HUDEP-2 (cell line): Measurements from ENCODE around the gene CCDC149.

Experiments
- DNase-seq, 76 experiments: peaks; one replicate each; lab custom pipeline; 2025; ENCODE audit not compliant: unreplicated experiment in 76 of 76; lab: John Stamatoyannopoulos, UW

The CCDC149 gene

DNA sequence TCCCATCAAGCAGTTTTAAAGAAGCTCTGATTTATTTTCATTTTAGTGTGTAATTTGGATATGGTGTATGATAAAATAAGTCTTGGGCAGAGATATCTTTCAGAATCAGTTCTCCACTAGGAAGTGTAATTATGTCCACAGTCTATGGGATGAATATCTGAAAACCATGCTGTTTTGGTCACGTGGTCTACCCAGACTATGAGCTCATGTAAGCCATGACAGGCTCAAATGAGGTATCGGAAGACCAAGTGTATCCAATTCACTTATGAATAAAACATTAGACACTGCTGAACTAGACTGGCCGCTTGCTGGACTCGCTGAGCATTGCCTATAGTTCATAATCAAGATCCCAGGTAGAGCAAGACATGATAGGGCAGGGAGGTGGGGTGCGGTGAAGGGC is 66.9 kb downstream of the CCDC149 start:
- DNase-seq = no peak

DNA sequence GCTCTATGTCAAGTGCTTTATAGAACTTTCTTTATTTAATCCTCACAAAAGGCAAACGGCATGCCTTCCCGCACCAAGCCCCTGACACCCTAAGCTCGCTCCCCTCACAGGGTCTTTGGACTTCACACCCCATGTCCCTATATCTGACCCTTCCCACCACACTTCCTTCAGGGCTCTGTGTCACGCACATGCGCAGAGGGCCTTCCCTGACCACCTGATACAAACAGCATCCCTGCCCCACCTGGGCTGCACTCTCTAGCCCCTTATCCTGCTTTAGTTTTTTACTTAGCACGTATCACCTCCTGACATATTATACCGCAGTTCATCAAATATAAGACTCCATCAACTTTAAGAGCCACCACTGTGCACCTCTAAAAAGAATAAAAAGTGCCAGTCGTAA is 67.7 kb downstream of the CCDC149 start:
- DNase-seq = no peak

GRCh38 chr4:24843096-24843495 is 69.7 kb downstream of the CCDC149 start:
- no peak for DNase-seq

DNA sequence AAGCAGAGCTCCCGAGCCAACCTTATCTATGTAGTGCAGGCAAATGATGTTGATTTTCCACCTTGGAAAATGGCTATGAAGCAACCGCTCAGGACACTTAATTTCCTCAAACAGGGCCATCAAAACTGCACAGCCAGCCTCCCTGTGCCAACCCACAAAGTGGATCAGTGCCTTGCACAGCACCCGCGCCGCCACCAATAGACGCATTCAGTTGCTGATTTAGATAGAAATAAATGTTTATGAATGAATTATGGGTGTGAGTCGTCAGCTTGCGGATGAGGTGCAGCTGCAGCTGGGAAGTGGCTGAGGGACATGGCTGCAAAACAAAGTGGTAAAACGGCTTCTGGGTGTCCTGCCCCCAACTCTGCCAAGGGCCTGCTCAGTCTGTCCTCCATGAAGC is 70.5 kb downstream of the CCDC149 start:
- DNase-seq = no peak

GRCh38 chr4:24840826-24841543 is 71.9 kb downstream of the CCDC149 start:
- DNase-seq = no peak

- DNase-seq = no peak
Observed at GRCh38 chr4:24840362-24840761, 72.5 kb downstream of the CCDC149 start.

DNA sequence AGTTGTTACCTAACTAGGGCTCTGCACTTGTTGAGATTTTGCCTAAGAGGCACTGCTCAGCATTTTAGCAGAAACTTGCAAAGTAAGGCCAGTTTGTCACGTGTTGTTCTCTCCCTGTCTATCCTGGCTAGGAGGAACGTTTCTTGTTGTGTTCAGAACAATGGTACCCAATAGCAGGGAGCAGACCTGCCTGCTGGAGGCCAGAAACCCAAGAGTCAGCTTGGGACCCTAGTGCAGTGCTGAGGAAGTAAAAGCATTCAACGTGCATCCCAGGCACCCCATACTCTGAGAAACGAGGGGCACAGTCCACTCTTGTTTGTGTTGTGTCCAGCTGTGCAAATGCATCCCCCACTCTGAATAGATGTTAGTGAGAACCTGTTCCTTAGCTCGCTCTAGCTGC is 75.1 kb downstream of the CCDC149 start:
- DNase-seq = no peak

- no peak for DNase-seq
Observed at GRCh38 chr4:24837336-24837735, 75.5 kb downstream of the CCDC149 start.

GRCh38 chr4:24836661-24837242 is 76.1 kb downstream of the CCDC149 start:
- no peak for DNase-seq

- DNase-seq = no peak
Observed at GRCh38 chr4:24835696-24836095, 77.1 kb downstream of the CCDC149 start.

DNA sequence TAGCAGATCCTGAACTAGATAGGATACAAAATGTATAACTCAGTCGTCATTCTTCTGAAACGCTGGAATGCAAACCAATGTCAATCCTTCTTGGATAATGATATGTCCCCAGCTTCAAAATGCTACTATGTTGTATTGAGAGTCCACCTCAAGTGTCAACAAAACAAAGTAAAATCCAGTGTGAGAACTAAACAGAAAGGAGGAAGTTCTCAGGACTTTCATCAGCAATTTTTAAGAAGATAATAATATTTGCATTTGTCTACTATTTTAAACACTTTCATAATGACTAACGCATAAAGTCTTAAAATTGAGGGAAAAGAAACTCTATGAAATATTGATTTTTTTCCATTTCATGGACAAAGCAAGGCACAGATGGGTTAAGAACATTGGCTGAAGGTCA is 81.2 kb downstream of the CCDC149 start:
- no peak for DNase-seq

DNA sequence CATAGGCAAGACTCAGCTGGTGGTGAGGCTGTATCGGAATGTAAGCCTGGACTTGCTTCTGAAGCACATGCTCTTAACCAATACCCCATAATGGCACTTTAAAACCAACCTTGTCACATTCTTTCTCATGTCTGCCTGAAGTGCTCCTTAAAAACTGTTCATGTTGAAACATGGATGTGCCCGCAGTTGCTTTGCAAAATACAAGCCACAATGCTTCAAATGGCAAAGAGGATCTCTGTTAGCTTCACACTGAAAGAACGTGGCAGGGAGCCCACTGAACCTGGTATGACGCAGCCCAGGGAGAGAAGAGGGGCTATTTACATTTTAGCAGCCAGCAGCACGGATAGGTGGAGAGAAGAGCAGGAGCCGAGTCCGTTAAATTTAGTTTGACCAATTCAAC is 88.1 kb downstream of the CCDC149 start:
- no peak for DNase-seq

DNA sequence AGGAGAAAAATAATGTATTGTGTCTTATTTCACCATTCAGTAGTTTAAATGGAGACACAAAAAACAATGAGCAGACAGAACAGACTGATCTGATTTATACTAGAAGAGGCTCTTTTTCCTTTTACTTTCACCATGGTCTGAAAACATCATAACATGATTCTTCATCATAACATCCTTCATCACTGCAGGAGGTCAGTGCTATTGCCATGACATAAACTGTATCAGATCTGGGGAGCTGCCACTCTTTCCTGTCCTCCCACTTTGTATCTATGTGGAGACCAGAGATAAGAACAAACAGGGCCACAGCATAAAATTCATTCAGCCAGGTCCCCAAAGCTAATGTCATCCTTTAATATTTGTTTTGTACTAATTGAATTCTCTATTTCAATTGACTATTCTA is 92.3 kb downstream of the CCDC149 start:
- peak in 4 of 76 experiments; percentile 5 to 12 (median 8) for DNase-seq

DNA sequence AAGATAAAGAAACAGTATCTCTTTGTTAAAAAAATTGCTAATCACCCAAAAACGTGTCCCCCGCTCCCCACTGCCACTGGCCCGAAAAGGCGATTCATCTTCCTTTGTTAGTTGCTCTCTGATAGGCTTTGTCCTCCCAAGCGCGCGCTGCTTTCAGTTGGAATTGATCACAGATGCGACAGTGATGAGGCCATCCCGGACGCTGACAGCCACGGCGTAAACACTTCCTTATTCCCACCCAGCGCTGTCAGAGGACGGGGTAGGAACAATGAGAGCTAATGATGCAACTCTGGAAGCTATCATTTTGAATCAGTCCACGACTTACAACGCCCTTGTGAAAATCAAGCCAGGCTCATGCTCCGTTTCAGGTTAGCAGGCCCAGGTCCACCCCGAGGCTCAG is 96.0 kb downstream of the CCDC149 start:
- no peak for DNase-seq

- no peak for DNase-seq
Observed at GRCh38 chr4:24813732-24814131, 99.1 kb downstream of the CCDC149 start.

DNA sequence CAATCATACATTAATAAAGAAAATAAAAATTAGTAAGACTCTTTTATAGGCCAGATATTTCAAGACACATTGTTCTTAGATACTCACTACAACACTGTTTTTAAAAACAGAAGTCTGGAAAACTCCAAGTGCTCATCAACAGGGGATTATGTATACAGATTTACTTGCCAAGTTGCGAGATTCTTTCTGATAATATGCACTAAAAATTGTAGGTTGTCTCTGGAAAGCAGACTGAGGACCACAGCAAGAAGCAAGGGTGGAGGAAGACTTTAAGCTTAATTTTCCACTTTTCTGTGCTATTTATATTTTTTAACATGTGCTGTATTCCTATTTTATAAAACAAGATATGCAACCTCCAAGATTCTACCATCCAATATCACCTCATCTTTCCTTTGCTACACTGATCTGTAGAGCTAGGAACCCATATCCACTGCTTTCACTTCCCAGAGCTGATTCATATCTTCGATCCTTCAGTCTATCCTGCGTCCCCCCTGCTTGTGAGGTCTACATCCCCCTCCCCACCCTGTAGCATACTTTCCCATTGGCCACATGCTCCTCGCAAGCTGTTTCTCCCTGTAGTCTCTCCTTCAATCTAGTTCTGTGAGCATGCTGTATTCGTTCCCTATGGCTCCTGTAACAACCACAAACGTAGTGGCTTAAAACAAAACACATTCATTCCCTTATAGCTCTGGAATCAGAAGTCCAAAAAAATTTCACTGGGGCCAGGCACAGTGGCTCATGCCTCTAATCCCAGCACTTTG is 101.8 kb downstream of the CCDC149 start:
- no peak for DNase-seq

DNA sequence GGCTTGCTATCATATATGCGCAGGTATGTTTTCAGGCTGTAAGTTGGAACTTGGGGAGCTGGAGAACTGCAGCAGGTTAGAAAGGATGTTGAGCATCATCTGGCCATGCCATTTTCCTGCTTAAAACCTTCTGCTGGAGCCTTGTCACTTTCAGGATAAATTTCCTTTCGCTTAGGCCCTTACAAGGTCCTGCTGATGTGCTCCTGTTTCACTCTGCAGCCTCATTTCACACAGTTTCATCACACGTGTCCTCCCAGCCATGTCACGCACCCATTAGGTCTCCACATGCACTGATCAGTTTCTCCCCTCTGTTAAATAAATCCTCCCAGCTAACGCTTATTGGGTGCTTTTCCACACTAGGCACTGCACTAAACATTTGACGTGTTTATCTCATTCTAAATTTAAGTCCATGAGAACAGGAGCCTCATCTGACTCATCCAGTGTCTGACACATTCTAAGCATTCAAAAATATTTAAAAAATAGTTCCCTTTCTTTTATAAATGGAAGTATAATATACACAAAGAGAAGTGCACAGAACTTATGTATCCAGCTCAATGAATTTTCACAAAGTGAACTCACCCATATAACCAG is 102.9 kb downstream of the CCDC149 start:
- DNase-seq = no peak

- DNase-seq = peak in 2 of 76 experiments; percentile 6 to 11
Observed at GRCh38 chr4:24809376-24809775, 103.5 kb downstream of the CCDC149 start.

DNA sequence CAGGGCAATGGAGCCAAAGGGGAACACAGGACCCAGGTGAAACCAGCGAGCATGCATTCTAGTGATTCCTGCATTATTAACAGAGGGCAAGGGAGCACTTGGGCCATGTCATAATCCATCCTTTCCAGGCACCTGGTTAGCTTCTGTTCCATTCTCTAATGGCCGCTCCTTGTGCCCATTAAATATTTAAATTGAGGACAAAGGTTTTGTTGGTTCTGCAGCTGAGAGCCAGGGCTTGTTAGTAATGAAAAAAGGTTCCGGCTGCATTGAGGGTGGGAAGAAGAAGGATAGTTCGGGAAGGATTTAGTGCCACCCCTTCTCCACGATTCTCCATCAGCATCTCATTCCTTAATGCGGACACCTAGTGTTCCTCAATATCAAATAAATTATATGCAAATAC is 103.9 kb downstream of the CCDC149 start:
- no peak for DNase-seq

DNA sequence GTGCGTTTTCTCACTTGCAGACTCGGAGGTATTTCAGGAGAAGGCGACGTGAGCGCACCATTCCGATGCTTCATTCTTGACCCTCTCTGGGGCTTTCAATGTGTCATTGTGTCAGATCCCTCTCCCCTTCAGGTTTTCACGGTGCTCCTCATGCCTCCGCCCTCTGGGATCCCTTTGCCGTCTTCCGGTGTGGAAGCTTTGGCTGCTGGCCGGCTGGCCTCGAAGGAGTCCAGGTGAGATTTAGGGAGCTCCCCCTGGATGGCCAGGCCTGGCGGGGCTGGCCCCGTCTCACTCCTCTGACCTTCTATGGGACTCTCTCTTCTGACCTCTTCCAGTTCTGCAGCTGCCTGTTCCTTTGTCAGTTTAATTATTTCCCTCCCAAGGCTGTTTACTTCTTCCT is 104.6 kb downstream of the CCDC149 start:
- DNase-seq = no peak

DNA sequence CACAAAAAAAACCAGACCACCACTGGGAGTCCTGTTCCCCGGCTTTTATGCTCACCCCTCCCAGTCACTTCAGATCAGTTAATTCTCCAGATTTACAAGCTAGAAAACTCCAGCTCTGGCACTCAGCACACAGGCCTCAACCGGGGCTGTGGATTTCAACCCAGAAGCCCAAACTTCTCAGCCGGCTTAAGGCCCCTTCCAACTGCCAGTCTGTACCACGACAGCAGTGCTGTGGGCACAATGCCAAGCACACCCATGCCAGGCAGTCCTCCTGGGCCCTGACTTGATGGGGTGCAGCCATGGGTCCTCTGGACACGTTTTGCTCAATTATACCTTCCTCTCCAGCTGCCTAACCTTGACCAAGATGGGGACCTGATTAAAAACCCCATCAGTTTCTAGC is 105.2 kb downstream of the CCDC149 start:
- no peak for DNase-seq
